Measurements from ENCODE around the gene PKIB.
"Not testable (repeated sequence)": the region's sequence is repeated elsewhere in the genome, so short reads cannot be mapped to it uniquely, and the experiment has no call there.

Gene PKIB

DNA sequence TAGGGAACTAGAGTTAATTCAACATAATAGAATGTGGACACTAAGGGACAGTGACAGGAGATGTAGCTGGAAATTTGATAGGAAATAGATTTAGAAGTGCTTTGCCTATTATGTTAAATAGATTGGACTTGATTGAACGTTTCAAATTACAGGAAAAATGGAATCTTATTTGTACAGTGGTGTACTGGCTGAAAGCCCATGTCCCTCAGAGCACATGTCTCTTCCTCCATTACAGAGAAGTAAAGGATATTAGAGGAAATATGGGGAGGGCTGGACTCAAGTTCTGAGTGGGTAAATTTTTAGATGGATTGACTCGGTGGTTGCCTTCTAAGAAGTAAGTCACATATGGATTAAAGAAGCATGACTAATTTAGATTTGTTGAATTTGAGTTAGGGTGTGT lies 11.4 kb downstream of the PKIB start:
- DNase-seq: no peak

DNA sequence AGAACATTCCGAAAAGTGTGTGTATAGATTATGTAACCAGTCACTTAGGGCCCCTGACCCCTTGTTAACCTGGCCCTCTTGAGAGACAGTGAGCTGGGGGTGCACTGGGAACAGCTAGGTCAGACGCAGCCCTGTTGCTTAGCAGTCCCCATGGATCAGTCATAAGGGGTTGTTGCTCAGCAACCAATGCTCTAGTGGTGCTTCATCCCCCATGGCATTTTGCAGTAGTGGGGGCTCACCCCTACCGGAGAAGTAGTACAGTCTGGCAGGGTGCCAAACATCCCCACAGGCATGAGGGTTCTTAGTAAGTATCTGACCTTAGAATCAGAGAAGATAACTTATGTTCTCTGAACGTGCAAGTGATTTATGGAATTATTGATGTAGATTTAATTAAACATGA lies 12.3 kb downstream of the PKIB start:
- no peak for DNase-seq

DNA sequence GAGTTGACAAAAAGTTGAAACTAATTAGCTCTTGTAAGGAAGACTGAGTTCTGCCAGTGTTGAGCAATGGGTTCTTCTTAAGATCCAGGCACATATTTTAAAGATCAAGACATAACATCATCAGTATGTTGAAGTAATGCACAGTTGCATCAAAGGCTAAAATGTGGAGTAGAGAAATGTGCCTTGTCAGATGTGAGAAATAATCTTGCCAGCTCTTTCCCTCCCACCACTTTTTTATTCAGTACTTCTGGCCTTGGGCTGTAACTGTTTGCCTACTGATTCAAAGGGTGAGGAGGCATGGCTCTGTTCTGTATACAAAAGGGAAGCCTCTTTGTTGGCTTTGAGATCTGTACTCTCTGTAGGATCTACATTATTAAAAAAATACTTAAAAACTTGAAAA lies 13.1 kb downstream of the PKIB start:
- no peak for DNase-seq

DNA sequence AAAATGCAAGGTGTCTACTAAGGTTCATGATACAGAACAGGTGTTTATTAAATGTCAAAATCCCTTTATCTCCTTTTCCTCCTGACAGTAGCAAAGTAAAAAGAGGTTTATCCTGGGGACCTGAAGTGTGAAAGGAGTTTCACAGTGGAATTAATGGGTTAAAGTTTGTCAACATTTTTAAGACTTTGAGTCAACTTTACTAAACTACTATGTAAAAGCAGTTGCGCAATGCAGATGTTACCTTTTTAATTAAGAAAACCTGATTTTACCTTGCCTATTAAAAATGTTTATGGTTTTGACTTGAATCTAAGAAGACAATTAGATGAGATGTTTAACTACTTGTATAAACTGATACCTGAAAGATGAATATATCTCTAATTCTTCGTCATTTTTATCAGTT lies 14.6 kb downstream of the PKIB start:
- DNase-seq: no peak

DNA sequence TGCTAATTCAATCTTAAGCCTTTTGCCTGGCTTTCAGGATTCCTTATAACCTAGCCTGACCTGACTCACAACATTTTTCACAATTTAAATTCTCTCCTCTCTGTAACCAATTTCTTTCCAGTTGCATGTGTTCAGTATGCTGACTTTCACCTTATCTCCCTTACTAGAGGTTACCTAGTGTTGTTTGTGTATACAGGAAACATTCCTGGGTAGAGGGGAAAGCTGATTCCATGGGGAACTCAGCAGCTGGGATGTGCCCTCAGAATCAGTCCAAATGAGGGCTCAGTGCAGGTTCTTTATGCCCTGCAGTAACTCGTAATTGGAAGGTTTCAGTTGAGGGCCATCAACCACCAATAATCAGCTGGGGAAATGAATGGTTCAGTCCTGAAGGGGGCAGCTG lies 18.5 kb downstream of the PKIB start:
- no peak for DNase-seq

DNA sequence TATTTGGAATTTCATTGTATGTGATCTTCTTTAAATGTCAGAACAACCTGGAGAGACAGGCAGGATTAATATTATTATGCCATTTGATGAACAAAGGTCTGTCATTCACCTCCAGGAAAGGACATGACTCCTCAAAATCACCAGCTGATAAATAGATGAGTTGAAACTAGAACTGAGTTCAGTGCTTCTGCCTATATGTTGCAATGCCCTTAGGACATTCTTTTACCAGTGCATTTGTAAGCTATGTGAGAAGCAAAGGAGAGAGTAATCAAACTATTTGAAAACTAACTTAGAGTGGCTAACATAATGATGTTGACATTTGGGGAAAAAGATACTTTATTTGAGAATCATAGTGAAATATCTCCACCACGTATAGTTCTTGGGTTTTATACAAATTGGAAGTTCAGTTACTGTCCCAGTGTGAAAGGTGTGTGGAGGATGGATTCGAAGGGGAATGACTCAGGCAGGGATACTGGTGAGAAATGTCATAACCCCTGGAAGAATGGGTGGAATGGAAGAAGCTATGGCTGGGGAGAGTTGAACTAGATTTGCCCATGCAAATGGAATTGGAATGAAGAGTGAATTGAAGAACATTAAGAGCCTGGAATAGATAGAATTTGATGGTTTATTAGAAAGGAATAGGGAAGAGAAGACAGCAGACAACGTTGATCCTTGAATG lies 21.5 kb downstream of the PKIB start:
- no peak for DNase-seq

DNA sequence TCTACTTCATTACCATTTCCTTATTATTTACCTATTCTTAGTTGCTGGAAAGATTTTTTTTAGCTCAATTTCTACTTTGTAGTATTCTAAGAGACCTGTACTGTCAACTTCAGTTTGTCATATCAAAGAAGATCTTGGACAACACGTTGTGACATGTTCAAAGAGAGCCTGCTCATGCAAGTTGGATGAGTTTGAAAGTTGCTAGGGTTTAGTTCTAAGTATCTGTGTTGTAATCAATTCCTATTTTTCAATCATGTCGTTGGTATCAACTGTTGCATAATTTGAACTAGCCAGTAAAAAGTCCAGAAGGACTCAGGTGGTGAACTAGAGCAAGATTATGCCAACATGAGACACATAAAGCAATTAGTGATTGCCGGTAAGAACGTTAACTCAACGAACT lies 30.2 kb downstream of the PKIB start:
- no peak for DNase-seq

DNA sequence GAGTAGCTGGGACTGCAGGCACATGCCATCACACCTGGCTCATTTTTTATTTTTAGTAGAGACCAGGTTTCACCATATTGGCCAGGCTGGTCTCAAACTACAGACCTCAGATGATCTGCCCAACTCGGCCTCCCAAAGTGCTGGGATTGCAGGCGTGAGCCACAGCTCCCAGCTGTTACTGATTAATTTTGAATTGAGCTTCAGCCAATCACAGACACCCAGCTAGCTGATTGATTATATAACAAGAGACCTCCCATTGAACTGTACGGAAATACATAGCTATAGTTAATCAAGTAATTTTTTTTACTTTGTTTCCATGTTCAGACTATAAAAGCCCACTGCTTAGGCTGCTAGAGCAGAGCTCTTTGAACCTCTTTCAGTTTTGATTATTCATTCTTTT lies 31.6 kb downstream of the PKIB start:
- DNase-seq: no peak

DNA sequence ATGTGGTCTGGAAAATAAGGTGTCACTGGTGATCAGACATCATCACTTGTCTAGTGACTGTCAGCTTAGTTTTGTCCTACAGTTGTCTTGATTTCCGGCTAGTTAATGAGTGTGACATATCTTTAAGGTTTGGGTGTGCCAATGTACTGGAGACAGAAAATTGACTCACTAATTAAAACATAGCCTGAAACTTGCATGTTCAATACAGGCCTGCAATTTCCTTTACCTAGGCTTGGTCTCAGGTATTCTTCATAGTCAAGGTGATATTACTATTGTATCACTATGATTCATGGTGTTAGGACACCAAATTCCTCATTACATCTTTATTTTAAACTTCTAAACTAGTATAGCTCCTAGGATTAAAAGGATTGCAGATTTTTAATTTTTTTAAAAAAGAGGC lies 32.4 kb downstream of the PKIB start:
- DNase-seq: not testable (repeated sequence)

DNA sequence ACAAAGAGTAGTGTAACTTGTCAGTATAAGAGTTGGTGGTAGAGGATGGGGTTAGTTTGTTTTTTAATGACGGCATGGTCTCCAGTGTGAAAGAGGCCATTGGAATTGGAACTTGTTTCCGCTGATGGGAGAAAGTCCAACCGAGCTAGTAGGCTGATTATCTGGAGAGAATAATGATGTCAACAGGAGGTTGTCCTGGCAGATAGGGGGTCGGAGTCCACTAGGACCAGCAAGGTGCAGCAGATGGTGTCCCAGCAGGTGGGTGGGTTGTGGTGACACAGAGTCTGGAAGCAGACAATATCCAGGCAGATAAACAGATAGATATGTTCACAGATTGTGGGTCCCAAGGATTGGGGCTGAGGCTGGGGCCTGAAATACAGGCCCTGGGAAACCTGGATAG lies 35.1 kb downstream of the PKIB start:
- DNase-seq: no peak

DNA sequence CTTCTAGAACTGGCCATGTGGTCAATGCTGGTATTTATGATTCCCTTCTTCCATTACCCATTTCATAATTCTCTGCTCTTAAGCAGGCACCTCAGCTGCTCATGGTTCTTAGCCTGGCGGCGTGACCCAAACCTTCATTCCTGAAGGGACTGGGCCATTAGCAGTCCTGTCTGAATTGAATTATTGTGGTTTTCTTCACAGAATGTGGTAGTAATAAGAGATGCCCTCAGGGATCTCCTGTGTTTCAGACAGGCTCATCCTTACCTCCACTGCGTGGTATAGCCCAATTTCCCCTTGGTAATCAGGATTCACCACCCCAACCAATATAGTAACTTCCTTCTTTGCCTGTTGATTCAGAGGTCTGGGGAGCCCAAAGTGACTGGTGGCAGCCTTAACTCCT lies 37.6 kb downstream of the PKIB start:
- no peak for DNase-seq

DNA sequence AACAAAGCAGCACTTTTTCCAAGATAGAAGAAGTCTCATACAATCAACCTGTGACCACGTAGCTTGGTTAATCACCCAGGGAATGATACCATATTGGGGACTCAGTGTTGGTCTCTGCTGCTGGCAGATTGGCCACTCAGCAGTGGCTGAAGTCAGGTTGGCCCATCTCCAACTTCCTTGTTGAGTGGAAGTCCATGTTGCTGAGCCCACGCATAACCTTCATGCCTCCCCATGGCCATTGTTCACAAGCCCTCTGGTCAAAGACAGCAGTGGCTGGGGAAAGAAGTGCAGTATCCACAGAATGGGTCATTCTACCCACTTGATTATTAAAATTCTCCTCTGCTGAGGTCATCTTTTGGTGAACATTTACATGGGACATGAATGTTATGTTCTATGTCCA lies 38.5 kb downstream of the PKIB start:
- DNase-seq: no peak

DNA sequence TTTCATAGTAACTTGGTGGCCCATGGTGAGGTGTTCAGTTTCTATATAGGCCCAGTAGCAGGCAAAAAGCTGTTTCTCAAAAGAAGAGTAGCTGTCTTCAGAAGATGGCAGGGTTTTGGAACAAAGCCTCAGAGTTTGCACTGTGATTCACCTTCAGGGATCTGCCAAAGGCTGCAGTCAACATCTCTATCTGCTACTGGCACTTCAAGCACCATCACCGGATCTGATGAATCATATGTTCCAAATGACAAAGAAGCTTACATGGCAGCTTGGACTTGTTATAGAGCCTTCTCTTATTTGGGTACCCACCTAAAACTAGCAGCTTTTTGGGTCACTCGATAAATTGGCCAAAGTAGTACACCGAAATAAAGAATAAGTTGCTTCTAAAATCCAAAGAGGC lies 39.5 kb downstream of the PKIB start:
- DNase-seq: no peak

DNA sequence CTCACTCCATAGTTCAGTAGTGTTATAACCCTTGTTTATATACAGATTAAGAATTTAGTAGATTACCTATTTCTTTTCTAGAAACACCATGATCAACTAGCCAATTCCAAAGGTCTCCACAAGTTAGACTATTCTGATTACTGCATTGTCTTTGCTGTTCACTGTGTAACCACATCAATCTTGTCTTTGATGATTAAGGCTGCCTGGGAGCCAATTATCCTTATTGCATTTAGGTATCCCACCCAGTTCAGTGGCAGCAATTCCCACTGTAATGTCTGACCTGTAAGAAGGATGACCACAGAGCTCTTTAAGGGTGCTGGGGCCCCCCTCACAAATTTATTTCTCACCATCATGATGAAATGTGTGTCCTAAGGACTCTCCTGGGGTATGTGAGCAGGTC lies 40.2 kb downstream of the PKIB start:
- DNase-seq: no peak

DNA sequence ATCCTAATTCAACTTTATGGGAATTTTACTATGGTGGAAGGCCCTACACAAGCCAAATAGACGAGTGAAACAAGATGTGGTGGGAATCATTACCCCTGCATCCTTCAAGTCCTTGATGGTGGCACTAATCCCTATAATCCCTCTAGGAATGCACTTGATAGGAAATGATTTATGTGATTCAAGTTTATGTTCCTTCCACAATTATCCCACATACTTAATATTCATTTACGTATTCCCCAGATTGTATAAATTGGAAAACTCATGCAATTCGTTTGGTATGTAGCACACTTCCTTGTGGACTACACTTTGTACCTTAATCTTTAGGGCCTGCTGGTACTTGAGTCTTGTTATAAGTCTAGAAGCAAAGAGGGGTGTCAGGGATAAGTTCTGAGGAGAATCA lies 40.8 kb downstream of the PKIB start:
- no peak for DNase-seq

DNA sequence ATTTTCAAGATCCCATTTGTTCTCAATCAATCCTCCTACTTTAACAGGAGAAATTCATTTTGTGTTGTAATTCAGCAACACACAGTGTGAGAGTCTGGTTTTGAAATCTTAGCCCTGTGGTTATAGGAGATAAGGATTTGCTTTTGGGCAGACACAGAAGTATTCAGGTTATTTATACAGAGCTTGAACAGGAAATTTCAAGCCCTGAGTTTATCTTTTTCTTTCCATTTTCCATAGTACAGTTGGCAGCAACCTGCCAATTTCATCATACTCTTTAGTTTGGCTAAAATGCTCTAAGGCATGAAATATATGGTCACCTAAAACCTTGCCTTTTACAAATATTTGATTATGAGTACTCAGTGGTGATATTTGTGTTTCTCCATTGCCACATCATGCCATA lies 41.4 kb downstream of the PKIB start:
- no peak for DNase-seq

DNA sequence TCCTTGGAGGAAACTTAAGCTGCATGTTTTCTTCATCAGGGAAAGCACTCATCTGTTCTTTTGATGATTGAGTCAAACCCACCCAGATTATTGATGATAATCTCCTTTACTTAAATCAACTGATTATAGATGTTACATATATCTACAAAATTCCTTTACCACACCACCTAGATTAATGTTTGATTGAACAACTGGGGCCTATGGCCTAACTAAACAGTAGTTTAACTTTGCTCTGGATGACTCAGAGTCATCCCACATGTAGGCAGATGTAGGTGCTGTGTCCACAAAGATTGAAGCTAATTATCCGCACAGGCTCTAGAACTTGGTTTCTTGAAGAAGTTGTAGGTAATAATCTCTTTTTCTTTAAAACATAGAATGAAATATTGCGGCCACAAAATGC lies 42.2 kb downstream of the PKIB start:
- no peak for DNase-seq

DNA sequence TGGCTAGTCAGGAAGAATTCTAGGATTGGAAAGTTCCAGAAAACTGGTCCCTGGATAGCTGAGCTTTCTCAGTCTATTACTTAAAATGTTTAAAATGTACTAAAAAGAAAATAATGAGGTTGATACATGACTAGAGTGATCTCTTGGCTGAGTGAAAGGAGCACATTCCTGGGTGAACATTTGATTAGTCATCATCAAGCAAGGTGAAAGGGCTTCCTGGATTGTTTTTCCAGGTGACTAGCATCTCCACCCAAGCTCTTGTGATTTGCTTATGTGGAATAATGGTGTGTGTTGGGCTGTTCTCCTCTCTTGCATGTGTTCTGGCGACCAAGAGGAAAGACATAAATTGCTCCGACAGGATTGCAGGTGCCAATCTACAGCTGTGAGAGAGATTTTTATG lies 42.9 kb downstream of the PKIB start:
- DNase-seq: no peak

DNA sequence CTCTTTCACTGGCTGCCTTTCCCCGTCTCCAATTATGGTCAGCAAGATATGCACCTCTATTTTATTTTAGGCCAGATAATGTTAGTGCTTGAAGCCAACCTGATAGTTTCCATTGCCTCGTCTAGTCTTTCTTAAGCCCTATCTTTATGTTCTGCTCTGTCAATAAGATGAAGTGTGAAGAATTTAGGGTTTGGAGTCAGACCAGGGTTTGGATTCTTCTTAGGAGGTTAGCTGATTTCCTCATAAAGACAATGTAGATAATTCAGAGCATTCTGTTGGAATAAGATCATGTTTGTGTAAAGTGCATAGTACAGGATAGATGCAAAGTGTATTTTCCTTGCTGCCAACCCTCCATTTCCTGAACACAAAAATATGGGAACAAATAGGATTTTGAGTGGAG lies 43.8 kb downstream of the PKIB start:
- no peak for DNase-seq

DNA sequence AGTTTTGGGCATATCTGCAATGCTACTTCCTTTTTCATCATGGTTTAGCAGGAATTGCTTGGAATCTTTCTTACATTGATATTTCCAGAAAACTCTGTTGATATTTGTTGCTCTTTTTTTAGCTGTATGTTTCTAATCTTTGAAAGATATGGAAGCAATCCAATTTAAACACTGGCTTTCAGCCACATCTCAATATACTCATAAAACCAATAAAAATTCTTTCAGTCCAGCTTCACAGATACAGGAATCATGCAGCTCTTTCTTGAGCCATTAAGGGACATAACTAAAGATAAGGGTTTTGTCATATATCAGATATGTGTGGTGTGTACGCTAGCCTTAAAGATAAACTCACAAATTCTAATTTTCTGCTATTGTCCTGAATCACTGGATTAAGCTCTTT lies 47.4 kb downstream of the PKIB start:
- DNase-seq: no peak

DNA sequence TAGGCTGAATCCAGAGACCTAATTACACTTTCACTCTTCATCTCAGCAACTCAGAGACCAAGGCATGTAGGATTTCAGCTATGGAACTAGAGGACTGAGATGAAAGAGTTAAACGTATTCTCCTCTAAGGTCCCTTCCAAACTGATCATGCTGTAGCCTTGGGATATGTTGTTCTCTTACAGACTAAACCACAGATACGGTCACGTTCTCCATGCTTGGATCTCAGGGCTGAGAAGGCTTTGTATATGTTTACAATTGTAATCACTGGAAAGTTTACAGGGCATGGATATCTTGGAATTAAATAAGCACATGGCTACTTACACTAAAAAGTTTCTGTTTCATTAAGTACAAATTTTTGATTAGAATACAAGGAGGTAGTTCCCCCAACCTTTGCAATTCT lies 50.1 kb downstream of the PKIB start:
- no peak for DNase-seq

DNA sequence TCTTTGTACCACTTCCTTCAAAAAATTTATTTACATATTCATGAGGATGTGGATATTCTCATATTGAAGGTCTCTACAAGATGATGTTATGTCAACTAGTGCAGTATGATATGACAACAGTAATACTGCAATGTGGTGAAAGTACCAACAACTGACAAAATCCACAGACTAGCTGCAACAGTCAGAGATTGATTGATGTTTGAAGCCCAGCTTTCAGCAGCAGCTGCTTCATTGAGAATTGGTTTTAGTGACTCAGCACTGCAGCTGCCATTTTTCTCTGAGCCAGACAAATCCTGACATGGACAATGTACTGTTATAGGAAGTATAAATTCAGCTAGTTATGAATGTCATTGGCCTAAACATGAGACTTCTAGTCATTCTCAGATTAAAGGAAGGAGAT lies 53.8 kb downstream of the PKIB start:
- no peak for DNase-seq

DNA sequence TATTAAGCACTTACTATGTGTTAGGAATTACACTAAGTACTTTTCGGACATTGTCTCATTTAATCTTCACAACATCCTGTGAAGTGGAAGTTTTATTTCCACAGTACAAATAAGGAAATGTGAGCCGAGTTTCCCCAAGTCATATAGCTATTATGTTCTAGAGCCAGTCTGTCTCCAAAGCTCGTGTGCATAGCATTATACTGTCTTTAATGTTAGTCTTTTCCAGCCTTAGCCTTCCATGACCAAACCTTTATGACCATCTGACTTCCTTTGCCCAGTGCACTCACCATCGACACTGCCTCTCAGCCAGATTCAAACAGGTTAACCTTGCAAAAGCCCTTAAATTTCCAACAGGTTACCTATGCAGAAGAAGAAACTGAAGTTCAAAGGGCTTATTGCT lies 55.7 kb downstream of the PKIB start:
- DNase-seq: no peak

DNA sequence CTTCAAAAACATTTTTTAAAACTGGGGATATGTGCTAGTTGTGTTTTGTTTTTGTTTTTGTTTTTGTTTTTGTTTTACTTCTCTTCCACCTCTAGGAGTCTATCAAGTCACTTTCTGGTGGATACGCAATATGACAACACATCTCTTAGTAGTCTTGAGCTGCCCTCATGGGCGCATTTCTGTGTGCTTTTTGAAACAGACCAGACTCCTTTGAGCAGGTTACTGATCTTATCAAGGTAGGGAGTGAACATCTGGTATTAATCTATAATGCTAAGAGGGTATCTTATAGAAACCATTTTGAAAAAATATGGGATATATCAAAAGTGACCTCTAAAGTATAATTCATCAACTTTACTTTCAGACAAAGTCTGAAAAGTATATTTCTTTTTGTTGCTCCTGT lies 56.2 kb downstream of the PKIB start:
- DNase-seq: no peak

DNA sequence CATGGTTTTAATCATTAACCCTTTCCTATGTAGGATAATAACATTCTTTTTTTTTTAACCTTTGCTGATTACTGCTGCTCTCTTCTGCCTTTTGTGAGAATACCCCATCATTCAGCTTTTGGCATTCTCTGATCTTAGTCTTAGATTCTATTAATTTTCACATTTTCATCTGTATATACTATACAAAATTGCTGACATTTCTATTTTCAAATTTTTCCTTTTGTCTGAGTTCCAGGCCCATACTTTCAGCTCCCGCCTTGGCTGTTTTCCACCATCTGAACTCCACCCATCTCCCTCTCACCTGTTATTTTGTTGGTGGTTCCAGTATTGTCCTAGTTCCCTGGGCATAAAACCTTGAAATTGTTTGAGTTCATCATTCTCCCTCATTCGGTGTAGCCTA lies 59.2 kb downstream of the PKIB start:
- no peak for DNase-seq

DNA sequence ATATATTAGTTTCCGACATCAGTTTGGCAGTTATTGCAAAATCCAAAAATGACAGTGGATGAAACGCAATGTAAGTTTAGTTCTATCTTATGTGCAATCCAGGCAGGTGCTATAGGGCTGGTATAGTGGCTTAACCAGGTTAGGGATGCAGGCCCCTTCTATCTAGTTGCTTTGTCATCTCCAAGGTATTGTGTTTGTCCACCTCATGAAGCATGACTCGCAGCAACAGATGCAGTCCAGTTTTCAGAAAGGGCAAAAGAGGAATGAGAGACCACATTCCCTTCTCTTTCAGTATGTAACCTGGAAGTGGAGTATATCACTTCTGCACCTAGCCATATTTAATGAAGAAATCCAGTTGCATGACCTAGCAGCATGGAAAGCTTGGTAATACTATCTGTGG lies 59.7 kb downstream of the PKIB start:
- no peak for DNase-seq

Data from SIG-M5 (cell line).